HEK293T (cell line): Measurements from ENCODE around the gene PTPN1.
"Not testable (repeated sequence)": the region's sequence is repeated elsewhere in the genome, so short reads cannot be mapped to it uniquely, and the experiment has no call there.

ENCODE experiments used
- CTCF ChIA-PET: fragments of 350-600 bp; formaldehyde crosslinking; extraction: SDS; loops from one replicate; lab custom pipeline; 2021; ENCODE audit warnings: antibody characterized with exemption, inconsistent platforms; lab: Yijun Ruan, JAX
- POLR2A ChIA-PET: fragments of 350-600 bp; formaldehyde crosslinking; extraction: SDS; loops from one replicate; lab custom pipeline; 2020; ENCODE audit warnings: antibody characterized with exemption, inconsistent platforms; lab: Yijun Ruan, JAX
- DNase-seq: peaks from one replicate; pipeline ENCODE4 v3.0.0; 2012; ENCODE audit warnings: mixed read lengths; ENCODE audit errors: extremely low spot score
- ARNT ChIP-seq: fragments of 450-650 bp; IDR thresholded peaks from 2 replicates; pipeline ENCODE4 v1.6.1; 2017; ENCODE audit warnings: mild to moderate bottlenecking
- BHLHE40 ChIP-seq: fragments of 450-650 bp; IDR thresholded peaks from 2 replicates; pipeline ENCODE4 v1.6.1; 2016; ENCODE audit warnings: mild to moderate bottlenecking, moderate library complexity, borderline replicate concordance
- CTBP1 ChIP-seq: fragments of 450-650 bp; IDR thresholded peaks from 2 replicates; pipeline ENCODE4 v1.6.1; 2016; ENCODE audit warnings: borderline replicate concordance
- ELF4 ChIP-seq: fragments of 450-650 bp; IDR thresholded peaks from 2 replicates; pipeline ENCODE4 v1.6.1; 2017; ENCODE audit warnings: antibody characterized with exemption
- FOXA1 ChIP-seq: fragments of 450-650 bp; IDR thresholded peaks from 2 replicates; pipeline ENCODE4 v1.6.1; 2016; ENCODE audit warnings: mild to moderate bottlenecking
- FOXK2 ChIP-seq: fragments of 450-650 bp; IDR thresholded peaks from 2 replicates; pipeline ENCODE4 v1.6.1; 2016; ENCODE audit warnings: mild to moderate bottlenecking
- FOXM1 ChIP-seq: fragments of 450-650 bp; IDR thresholded peaks from 2 replicates; pipeline ENCODE4 v1.6.1; 2017; ENCODE audit warnings: mild to moderate bottlenecking, borderline replicate concordance
- HDGF ChIP-seq: fragments of 450-650 bp; IDR thresholded peaks from 2 replicates; pipeline ENCODE4 v1.6.1; 2017; ENCODE audit warnings: antibody characterized with exemption, borderline replicate concordance
- L3MBTL2 ChIP-seq: fragments of 450-650 bp; conservative IDR thresholded peaks from 2 replicates; pipeline ENCODE4 v1.6.1; 2016; ENCODE audit warnings: mild to moderate bottlenecking
- LEF1 ChIP-seq: fragments of 450-650 bp; IDR thresholded peaks from 2 replicates; pipeline ENCODE4 v1.6.1; 2017; ENCODE audit warnings: mild to moderate bottlenecking, borderline replicate concordance
- NFRKB ChIP-seq: fragments of 450-650 bp; IDR thresholded peaks from 2 replicates; pipeline ENCODE4 v1.6.1; 2016; ENCODE audit warnings: mild to moderate bottlenecking, moderate library complexity
- PKNOX1 ChIP-seq: fragments of 450-650 bp; IDR thresholded peaks from 2 replicates; pipeline ENCODE4 v1.6.1; 2016
- SP1 ChIP-seq: fragments of 450-650 bp; IDR thresholded peaks from 2 replicates; pipeline ENCODE4 v1.6.1; 2017
- SUZ12 ChIP-seq: fragments of 450-650 bp; IDR thresholded peaks from 2 replicates; pipeline ENCODE4 v1.6.1; 2016; ENCODE audit warnings: mild to moderate bottlenecking
- TARDBP ChIP-seq: fragments of 450-650 bp; IDR thresholded peaks from 2 replicates; pipeline ENCODE4 v1.6.1; 2016
- ZNF384 ChIP-seq: fragments of 450-650 bp; IDR thresholded peaks from 2 replicates; pipeline ENCODE4 v1.6.1; 2016

The PTPN1 gene

GRCh38 chr20:50469796-50470195 is 40.4 kb upstream of the PTPN1 start:
- CTCF ChIA-PET, result interaction anchor here (0.6 kb wide), 1 partner anchor 49 kb away, joined by 3 read pairs; no protein-coding TSS in a partner anchor

GRCh38 chr20:50470264-50470858 is 39.8 kb upstream of the PTPN1 start:
- no peak for DNase-seq
- TF ChIP-seq BHLHE40, result no peak
- POLR2A ChIA-PET, result interaction anchor here (0.6 kb wide), 1 partner anchor 132 kb away, joined by 3 read pairs; no protein-coding TSS in a partner anchor
- CTCF ChIA-PET, result no interaction called here

More at GRCh38 chr20:50469796-50470195, 40.4 kb upstream of the PTPN1 start:
- POLR2A ChIA-PET, result no interaction called here
- TF ChIP-seq CTBP1, result no peak
- no peak for TF ChIP-seq L3MBTL2
- TF ChIP-seq SUZ12, result no peak
- TF ChIP-seq ARNT, result no peak
- no peak for TF ChIP-seq NFRKB
- no peak for TF ChIP-seq BHLHE40
- TF ChIP-seq FOXK2, result no peak
- no peak for TF ChIP-seq FOXA1
- no peak for TF ChIP-seq HDGF
- TF ChIP-seq ELF4, result no peak
- TF ChIP-seq LEF1, result no peak
- no peak for TF ChIP-seq TARDBP
- no peak for TF ChIP-seq FOXM1
- TF ChIP-seq SP1, result no peak
- no peak for TF ChIP-seq ZNF384
- no peak for TF ChIP-seq PKNOX1
- no peak for DNase-seq

GRCh38 chr20:50471231-50471630 is 39.0 kb upstream of the PTPN1 start:
- no peak for DNase-seq
- POLR2A ChIA-PET, result interaction anchor here (0.6 kb wide), 1 partner anchor 133 kb away, joined by 3 read pairs; no protein-coding TSS in a partner anchor
- CTCF ChIA-PET, result no interaction called here
- no peak for TF ChIP-seq PKNOX1
- TF ChIP-seq ZNF384, result no peak
- no peak for TF ChIP-seq ELF4
- TF ChIP-seq FOXA1, result no peak
- TF ChIP-seq LEF1, result no peak
- no peak for TF ChIP-seq CTBP1
- TF ChIP-seq ARNT, result no peak
- TF ChIP-seq NFRKB, result no peak
- TF ChIP-seq SP1, result no peak

- TF ChIP-seq LEF1, result no peak
- TF ChIP-seq BHLHE40, result no peak
- no peak for TF ChIP-seq FOXM1
- TF ChIP-seq PKNOX1, result no peak
- TF ChIP-seq HDGF, result no peak
- ChIA-PET CTCF (no interaction called here), POLR2A (no interaction called here)
- DNase-seq, result no peak
These were observed 37.2 kb upstream of the PTPN1 start for GRCh38 chr20:50472693-50473664.

- POLR2A ChIA-PET, DNase-seq, CTCF ChIA-PET: not testable (repeated sequence)
These were observed 35.8 kb upstream of the PTPN1 start for GRCh38 chr20:50474356-50474755.

- TF ChIP-seq FOXM1 (no peak), ZNF384 (no peak), L3MBTL2 (peak; percentile 34; the same call in 1 of the 2 replicates)
- no peak for DNase-seq
- ChIA-PET POLR2A (no interaction called here), CTCF (interaction anchor here (1.0 kb wide), 1 partner anchor 12 kb away, joined by 3 read pairs; no protein-coding TSS in a partner anchor)
These were observed 34.4 kb upstream of the PTPN1 start for GRCh38 chr20:50475681-50476292.
